H9 (cell line): Measurements from ENCODE around the gene TNRC6A. TPM values are rescaled to one million over a fixed set of nuclear protein-coding genes. Genes with fewer than 3 reads are reported as not detected.

Source experiments
- DNase-seq: peaks from one replicate; pipeline ENCODE4 v3.0.0-alpha.2; 2017
- H2AFZ ChIP-seq: one replicate; pipeline ENCODE4 v1.6.1; 2013; ENCODE audit warnings: mild to moderate bottlenecking, low read length, control low read depth, moderate library complexity
- H2AK5ac ChIP-seq: 2 replicates; pipeline ENCODE4 v1.6.1; 2013; ENCODE audit warnings: low read length, control low read depth, mixed read lengths; ENCODE audit not compliant: insufficient read length
- H2BK120ac ChIP-seq: one replicate; pipeline ENCODE4 v1.6.1; 2013; ENCODE audit warnings: low read depth, mild to moderate bottlenecking, low read length, control low read depth, inconsistent platforms; ENCODE audit not compliant: poor library complexity, severe bottlenecking
- H2BK12ac ChIP-seq: 2 replicates; pipeline ENCODE4 v1.6.1; 2013; ENCODE audit warnings: low read length, control low read depth, mixed read lengths, low read depth; ENCODE audit not compliant: insufficient read length
- H2BK15ac ChIP-seq: 2 replicates; pipeline ENCODE4 v1.6.1; 2013; ENCODE audit warnings: low read depth, low read length, control low read depth
- H2BK20ac ChIP-seq: one replicate; pipeline ENCODE4 v1.6.1; 2013; ENCODE audit warnings: low read depth, mild to moderate bottlenecking, low read length, control low read depth, inconsistent platforms; ENCODE audit not compliant: poor library complexity, severe bottlenecking
- H2BK5ac ChIP-seq: 2 replicates; pipeline ENCODE4 v1.6.1; 2013; ENCODE audit warnings: low read length, control low read depth, mixed read lengths; ENCODE audit not compliant: insufficient read length
- H3K14ac ChIP-seq: 2 replicates; pipeline ENCODE4 v1.6.1; 2013; ENCODE audit warnings: low read length, control low read depth; ENCODE audit not compliant: insufficient read depth
- H3K18ac ChIP-seq: 2 replicates; pipeline ENCODE4 v1.6.1; 2013; ENCODE audit warnings: low read depth, mild to moderate bottlenecking, mixed read lengths, low read length, control low read depth; ENCODE audit not compliant: insufficient read length
- H3K23ac ChIP-seq: 2 replicates; pipeline ENCODE4 v1.6.1; 2013; ENCODE audit warnings: low read length, control low read depth, mixed read lengths, low read depth; ENCODE audit not compliant: insufficient read length
- H3K23me2 ChIP-seq: 2 replicates; pipeline ENCODE4 v1.6.1; 2013; ENCODE audit warnings: low read depth, mild to moderate bottlenecking, mixed read lengths, low read length, control low read depth; ENCODE audit not compliant: insufficient read length, poor library complexity, severe bottlenecking
- H3K27ac ChIP-seq: 2 replicates; pipeline ENCODE4 v1.5.1; 2013; ENCODE audit warnings: low read length, control low read depth, mixed read lengths, low read depth; ENCODE audit not compliant: insufficient read length
- H3K27me3 ChIP-seq: 2 replicates; pipeline ENCODE4 v1.6.1; 2013; ENCODE audit warnings: low read length, control low read depth, inconsistent platforms; ENCODE audit not compliant: insufficient read depth
- H3K4ac ChIP-seq: 2 replicates; pipeline ENCODE4 v1.6.1; 2013; ENCODE audit warnings: low read depth, mild to moderate bottlenecking, control low read depth, inconsistent platforms, low read length, moderate library complexity
- H3K4me1 ChIP-seq: 2 replicates; pipeline ENCODE4 v1.6.1; 2013; ENCODE audit warnings: low read length, control low read depth, inconsistent platforms; ENCODE audit not compliant: insufficient read depth
- H3K4me2 ChIP-seq: 2 replicates; pipeline ENCODE4 v1.6.1; 2013; ENCODE audit warnings: low read length, control low read depth, mixed read lengths; ENCODE audit not compliant: insufficient read length, insufficient read depth
- H3K56ac ChIP-seq: 2 replicates; pipeline ENCODE4 v1.6.1; 2013; ENCODE audit warnings: low read depth, mild to moderate bottlenecking, mixed read lengths, low read length, control low read depth; ENCODE audit not compliant: insufficient read length
- H3K79me1 ChIP-seq: 2 replicates; pipeline ENCODE4 v1.6.1; 2013; ENCODE audit warnings: low read depth, mild to moderate bottlenecking, moderate library complexity, low read length, control low read depth, inconsistent platforms; ENCODE audit not compliant: insufficient read depth, poor library complexity, severe bottlenecking
- H3K79me2 ChIP-seq: 2 replicates; pipeline ENCODE4 v1.6.1; 2013; ENCODE audit warnings: low read length, control low read depth, inconsistent platforms; ENCODE audit not compliant: insufficient read depth
- H3K9ac ChIP-seq: 2 replicates; pipeline ENCODE4 v1.6.1; 2013; ENCODE audit warnings: low read length, control low read depth, mixed read lengths; ENCODE audit not compliant: insufficient read length; ENCODE audit errors: extremely low read depth
- H3K9me3 ChIP-seq: one replicate; pipeline ENCODE4 v1.6.1; 2013; ENCODE audit warnings: low read depth, low read length, inconsistent platforms; ENCODE audit not compliant: control insufficient read depth
- H3T11ph ChIP-seq: one replicate; pipeline ENCODE4 v1.6.1; 2013; ENCODE audit warnings: mild to moderate bottlenecking, low read length, control low read depth, inconsistent platforms
- H4K20me1 ChIP-seq: one replicate; pipeline ENCODE4 v1.6.1; 2013; ENCODE audit not compliant: control insufficient read depth, insufficient read length, insufficient read depth
- H4K5ac ChIP-seq: 2 replicates; pipeline ENCODE4 v1.6.1; 2013; ENCODE audit warnings: low read depth, mild to moderate bottlenecking, mixed read lengths, low read length, control low read depth; ENCODE audit not compliant: insufficient read length
- H4K8ac ChIP-seq: replicated peaks from 2 replicates; pipeline ENCODE4 v1.6.1; 2013; ENCODE audit warnings: low read length, control low read depth, mixed read lengths, low read depth; ENCODE audit not compliant: insufficient read length
- H4K91ac ChIP-seq: 2 replicates; pipeline ENCODE4 v1.6.1; 2013; ENCODE audit warnings: low read depth, mild to moderate bottlenecking, moderate library complexity, mixed read lengths, low read length, control low read depth; ENCODE audit not compliant: insufficient read length
- H3K27ac Mint-ChIP-seq, 3 experiments: 2 replicates in 2 of 3; 3 replicates in 1 of 3; pipeline ENCODE4 v1.8.0; 2020 to 2021; ENCODE audit warnings: mixed read lengths in 3 of 3, mild to moderate bottlenecking in 1 of 3, moderate library complexity in 1 of 3
- H3K27me3 Mint-ChIP-seq: 2 replicates; pipeline ENCODE4 v1.8.0; 2021; ENCODE audit warnings: low read depth, mild to moderate bottlenecking, moderate library complexity, mixed read lengths
- H3K36me3 Mint-ChIP-seq, 3 experiments: 2 replicates in 2 of 3; 3 replicates in 1 of 3; pipeline ENCODE4 v1.8.0; 2020 to 2021; ENCODE audit warnings: low read depth in 3 of 3, mixed read lengths in 3 of 3; ENCODE audit not compliant: insufficient read depth in 1 of 3
- H3K4me1 Mint-ChIP-seq, 2 experiments: 2 replicates each; pipeline ENCODE4 v1.8.0; 2020; ENCODE audit warnings: mixed read lengths in 2 of 2
- H3K4me3 Mint-ChIP-seq, 2 experiments: 2 replicates in 1 of 2; 3 replicates in 1 of 2; pipeline ENCODE4 v1.8.0; 2020 to 2021; ENCODE audit warnings: mild to moderate bottlenecking in 2 of 2, mixed read lengths in 2 of 2, moderate library complexity in 1 of 2
- H3K9me3 Mint-ChIP-seq, 2 experiments: 2 replicates in 1 of 2; 3 replicates in 1 of 2; pipeline ENCODE4 v1.8.0; 2020; ENCODE audit warnings: mild to moderate bottlenecking in 2 of 2, mixed read lengths in 2 of 2, moderate library complexity in 1 of 2
- CTCF ChIP-seq: fragments of 200-600 bp; sonication (generic); conservative IDR thresholded peaks from 3 replicates; pipeline ENCODE4 v1.8.0; 2021; ENCODE audit warnings: antibody characterized with exemption, mild to moderate bottlenecking
- WGBS: extraction: QIAGEN DNeasy Blood & Tissue Kit; methylation state at CpG from one replicate; pipeline ENCODE4 v1.1.7; 2013; ENCODE audit warnings: missing lambda C conversion rate, low lambda C conversion rate, mixed read lengths; ENCODE audit not compliant: insufficient read length; ENCODE audit errors: extremely low coverage; 5-methylcytosine and 5-hydroxymethylcytosine counted together
- total RNA-seq: library from RNA; stranded (reverse); gene quantifications from 2 replicates; pipeline ENCODE4 v1.2.1, GENCODE V29; 2021

TNRC6A gene
- total RNA-seq, 1 experiment from 2014 or later, result 114 TPM

GRCh38 chr16:24769806-24770205 lies 40.4 kb downstream of the TNRC6A start:
- no peak overlapping the region for H3K23ac ChIP-seq
- no peak overlapping the region for H3K14ac ChIP-seq
- H4K5ac ChIP-seq, result no peak overlapping the region
- H3K23me2 ChIP-seq, result no peaks in the 10 kb centered on the region
- H4K8ac ChIP-seq, result no peak overlapping the region
- H3K9ac ChIP-seq, result no peak overlapping the region
- 100% methylated on average over 3 of the region's 5 CpGs for WGBS
- Mint-ChIP-seq H3K36me3 (peaks cover 12 to 48% (median 40%) of the 10 kb centered on the region in 3 experiments; a peak in 6 of 7 replicates), H3K9me3 (no peaks in the 10 kb centered on the region), H3K4me1 (peaks cover 22 to 28% of the 10 kb centered on the region in 2 experiments), H3K27me3 (no peaks in the 10 kb centered on the region), H3K4me3 (no peak overlapping the region), H3K27ac (peak overlapping the region; percentile 31 to 86 (median 53); a peak in 4 of 7 replicates)
- no peak overlapping the region for H2AK5ac ChIP-seq
- no peak overlapping the region for H3K18ac ChIP-seq
- TF ChIP-seq CTCF, result no peak
- no peaks in the 10 kb centered on the region for H3K9me3 ChIP-seq
- H2BK20ac ChIP-seq, result no peak overlapping the region
- no peak overlapping the region for H2AFZ ChIP-seq
- no peak overlapping the region for H2BK15ac ChIP-seq
- H3K4ac ChIP-seq, result no peak overlapping the region
- peaks cover 2% of the 10 kb centered on the region for H3K79me1 ChIP-seq
- H2BK5ac ChIP-seq, result no peak overlapping the region
- H2BK120ac ChIP-seq, result no peak overlapping the region
- H3K27me3 ChIP-seq, result no peaks in the 10 kb centered on the region
- no peaks in the 10 kb centered on the region for H4K20me1 ChIP-seq
- H3K4me1 ChIP-seq, result peaks cover 2% of the 10 kb centered on the region; the same call in 1 of the 2 replicates
- H3T11ph ChIP-seq, result no peak overlapping the region
- H4K91ac ChIP-seq, result no peak overlapping the region
- H3K79me2 ChIP-seq, result peaks cover 17% of the 10 kb centered on the region; the same call in 1 of the 2 replicates
- H3K56ac ChIP-seq, result no peak overlapping the region
- DNase-seq, result no peak
- H2BK12ac ChIP-seq, result no peak overlapping the region
- H3K27ac ChIP-seq, result no peak overlapping the region
- H3K4me2 ChIP-seq, result no peak overlapping the region
